ENCODE measurements around the gene PDZRN3. TPM values are rescaled to one million over a fixed set of nuclear protein-coding genes. Genes with fewer than 3 reads are reported as not detected.

The PDZRN3 gene
- total RNA-seq, 2 donors from 2014 or later = 6.1 to 10.4 TPM

DNA sequence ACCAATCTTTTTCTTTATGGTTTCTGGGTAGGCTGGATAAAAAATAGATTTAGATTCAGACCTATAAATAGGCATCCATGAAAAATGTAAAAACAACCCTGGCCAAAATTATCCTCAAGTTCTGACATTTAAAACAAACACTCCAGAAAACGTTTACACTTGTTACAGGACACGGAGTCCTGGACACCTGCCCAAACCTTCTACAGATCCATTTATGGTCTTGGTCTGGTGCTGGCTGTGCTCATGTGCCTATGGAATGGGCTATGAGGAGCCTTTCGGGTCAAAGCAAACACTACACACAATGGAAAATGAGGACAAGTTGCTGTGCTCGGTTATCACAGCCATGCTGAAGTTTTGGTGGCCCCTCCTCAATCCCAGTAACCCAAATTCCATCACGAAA, 108.1 kb downstream of the PDZRN3 start:
- H3K27ac ChIP-seq (ENCODE audit: low read depth, low read length) = no peak overlapping the region
- Mint-ChIP-seq H3K36me3 (ENCODE audit: low read depth) (no peaks in the 10 kb centered on the region), H3K9me3 (no peaks in the 10 kb centered on the region), H3K4me3 (no peak overlapping the region), H3K27me3 (ENCODE audit: insufficient read depth) (peaks cover 49% of the 10 kb centered on the region), H3K27ac (no peak overlapping the region), H3K4me1 (peaks cover 25% of the 10 kb centered on the region)
- no peak overlapping the region for H3K4me3 ChIP-seq (ENCODE audit: low read length)
- peaks cover 11% of the 10 kb centered on the region for H3K36me3 ChIP-seq (ENCODE audit: control insufficient read depth, insufficient read depth, low read length)
- peaks cover 29% of the 10 kb centered on the region for H3K27me3 ChIP-seq (ENCODE audit: control insufficient read depth, insufficient read depth, low read length, poor library complexity, severe bottlenecking)
- peaks cover 8% of the 10 kb centered on the region for H3K4me1 ChIP-seq (ENCODE audit: control insufficient read depth, insufficient read depth, low read length)
- H3K9ac ChIP-seq (ENCODE audit: extremely low read depth, low read length, poor library complexity, severe bottlenecking) = no peak overlapping the region
- TF ChIP-seq CTCF (conservative IDR thresholded peaks at IDR 0.05) = no peak
- 91 to 94% methylated on average over 2 to 5 of the region's 5 CpGs for WGBS, 2 experiments (ENCODE audit: insufficient coverage in 1 of 2, insufficient read length in 1 of 2)
- no peaks in the 10 kb centered on the region for H3K9me3 ChIP-seq (ENCODE audit: control insufficient read depth, low read length)
- DNase-seq = no peak

DNA sequence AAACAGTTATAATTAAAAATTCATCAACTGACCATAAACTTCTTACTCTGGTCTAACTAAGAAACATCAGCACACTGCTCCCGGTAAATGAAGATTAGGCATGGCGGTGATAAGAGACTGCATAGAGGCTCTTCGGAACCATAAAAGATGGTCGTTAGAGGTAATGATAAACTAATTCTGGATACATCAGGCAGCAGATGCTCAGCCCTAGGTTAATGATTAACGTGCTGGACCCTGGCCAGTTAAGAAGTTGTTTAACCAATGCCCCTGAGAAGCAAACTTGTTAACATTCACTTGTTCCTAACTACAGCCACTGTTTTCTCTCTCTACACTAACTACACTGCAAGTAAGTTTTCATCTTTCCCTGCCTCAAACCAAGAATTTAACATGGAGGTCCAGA, 111.5 kb downstream of the PDZRN3 start:
- H3K9ac ChIP-seq (ENCODE audit: extremely low read depth, low read length, poor library complexity, severe bottlenecking) = no peak overlapping the region
- H3K27me3 ChIP-seq (ENCODE audit: control insufficient read depth, insufficient read depth, low read length, poor library complexity, severe bottlenecking) = peaks cover 29% of the 10 kb centered on the region
- Mint-ChIP-seq H3K36me3 (ENCODE audit: low read depth) (no peaks in the 10 kb centered on the region), H3K4me1 (peaks cover 51% of the 10 kb centered on the region), H3K9me3 (no peaks in the 10 kb centered on the region), H3K4me3 (no peak overlapping the region), H3K27me3 (ENCODE audit: insufficient read depth) (peaks cover 35% of the 10 kb centered on the region), H3K27ac (no peak overlapping the region)
- TF ChIP-seq CTCF (conservative IDR thresholded peaks at IDR 0.05) = no peak
- WGBS, 2 experiments (ENCODE audit: insufficient coverage in 1 of 2, insufficient read length in 1 of 2) = 65 to 77% methylated on average over 5 of the region's 5 CpGs
- H3K36me3 ChIP-seq (ENCODE audit: control insufficient read depth, insufficient read depth, low read length) = peaks cover 6% of the 10 kb centered on the region
- H3K27ac ChIP-seq (ENCODE audit: low read depth, low read length) = no peak overlapping the region
- no peaks in the 10 kb centered on the region for H3K9me3 ChIP-seq (ENCODE audit: control insufficient read depth, low read length)
- H3K4me3 ChIP-seq (ENCODE audit: low read length) = peak overlapping the region; percentile 56
- no peak for DNase-seq
- H3K4me1 ChIP-seq (ENCODE audit: control insufficient read depth, insufficient read depth, low read length) = peaks cover 21% of the 10 kb centered on the region

DNA sequence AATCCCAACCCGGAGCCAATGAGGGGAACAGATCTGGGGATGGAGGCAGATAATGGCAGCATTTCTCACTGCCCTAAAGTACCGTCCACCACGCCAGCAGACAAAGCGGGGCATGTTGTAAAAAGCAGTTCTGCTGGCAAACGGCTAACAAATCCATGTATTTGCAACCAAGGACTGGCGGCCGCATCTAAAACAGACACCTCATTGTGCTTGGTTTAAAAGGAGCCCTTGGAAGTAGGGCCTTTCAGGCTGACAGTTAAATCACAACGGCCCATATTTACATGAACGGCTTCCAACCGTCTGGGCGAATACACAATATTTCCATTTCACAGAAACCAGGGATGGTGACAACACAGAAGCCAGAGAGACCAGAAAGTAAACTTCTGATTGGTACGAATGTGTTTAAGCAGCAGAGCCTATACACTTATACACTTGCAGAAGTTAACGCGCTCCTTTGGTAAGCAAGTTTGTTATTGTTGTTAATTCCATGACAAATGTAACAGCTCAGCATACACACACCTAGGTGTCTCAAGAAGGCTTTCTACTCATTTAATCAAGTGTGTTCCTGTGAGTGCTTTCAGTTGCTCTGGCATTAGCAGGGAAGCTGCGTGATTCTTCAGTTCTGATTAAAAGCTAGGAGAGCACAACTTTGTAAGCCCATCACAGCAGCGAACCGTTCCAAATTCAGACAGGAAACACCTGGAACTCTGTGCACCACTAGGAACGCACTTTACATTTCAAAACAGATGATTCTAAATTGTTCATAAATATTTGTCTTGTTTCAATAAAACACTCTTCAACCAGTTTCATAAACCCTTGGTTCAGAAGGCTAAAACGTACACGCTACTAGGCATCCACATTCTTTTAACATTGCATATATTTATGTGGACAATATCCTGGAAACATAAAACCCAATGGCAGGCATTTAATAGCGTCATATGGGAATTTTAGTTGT, 112.9 kb downstream of the PDZRN3 start:
- H3K4me3 Mint-ChIP-seq = no peak overlapping the region

More for the DNA sequence above, 112.9 kb downstream of the PDZRN3 start:
- Mint-ChIP-seq H3K4me1 (peaks cover 54% of the 10 kb centered on the region), H3K36me3 (ENCODE audit: low read depth) (no peaks in the 10 kb centered on the region), H3K27me3 (ENCODE audit: insufficient read depth) (peaks cover 34% of the 10 kb centered on the region), H3K27ac (no peak overlapping the region), H3K9me3 (no peaks in the 10 kb centered on the region)
- DNase-seq = no peak
- no peaks in the 10 kb centered on the region for H3K36me3 ChIP-seq (ENCODE audit: control insufficient read depth, insufficient read depth, low read length)
- no peak overlapping the region for H3K4me3 ChIP-seq (ENCODE audit: low read length)
- H3K9ac ChIP-seq (ENCODE audit: extremely low read depth, low read length, poor library complexity, severe bottlenecking) = no peak overlapping the region
- H3K27me3 ChIP-seq (ENCODE audit: control insufficient read depth, insufficient read depth, low read length, poor library complexity, severe bottlenecking) = peaks cover 16% of the 10 kb centered on the region
- H3K4me1 ChIP-seq (ENCODE audit: control insufficient read depth, insufficient read depth, low read length) = peaks cover 21% of the 10 kb centered on the region
- peak overlapping the region; percentile 72 for H3K27ac ChIP-seq (ENCODE audit: low read depth, low read length)
- no peaks in the 10 kb centered on the region for H3K9me3 ChIP-seq (ENCODE audit: control insufficient read depth, low read length)
- no peak for TF ChIP-seq CTCF (conservative IDR thresholded peaks at IDR 0.05)
- WGBS, 2 experiments (ENCODE audit: insufficient coverage in 1 of 2, insufficient read length in 1 of 2) = 61 to 67% methylated on average over 10 to 21 of the region's 21 CpGs

All from endodermal cell (in vitro differentiated cells).